Measurements from ENCODE around the gene LTB4R.
A peak's percentile ranks its signal among the peaks of the same experiment; 100 is the strongest.
"Not testable (repeated sequence)": the region's sequence is repeated elsewhere in the genome, so short reads cannot be mapped to it uniquely, and the experiment has no call there.

The LTB4R gene

GRCh38 chr14:24325041-24325530 lies 13.8 kb downstream of the LTB4R start:
- no peak for DNase-seq

GRCh38 chr14:24325963-24326362 lies 14.7 kb downstream of the LTB4R start:
- DNase-seq = no peak

GRCh38 chr14:24327303-24327702 lies 16.0 kb downstream of the LTB4R start:
- DNase-seq = no peak

- DNase-seq = not testable (repeated sequence)
These were observed 16.6 kb downstream of the LTB4R start for GRCh38 chr14:24327914-24328313.

- DNase-seq = no peak
These were observed 17.9 kb downstream of the LTB4R start for GRCh38 chr14:24329073-24329663.

- DNase-seq = no peak
These were observed 18.4 kb downstream of the LTB4R start for GRCh38 chr14:24329736-24330135.

- DNase-seq = no peak
These were observed 19.8 kb downstream of the LTB4R start for GRCh38 chr14:24330973-24331674.

- no peak for DNase-seq
These were observed 20.5 kb downstream of the LTB4R start for GRCh38 chr14:24331731-24332267.

GRCh38 chr14:24332268-24332993 lies 21.1 kb downstream of the LTB4R start:
- DNase-seq = peak in 1 of 2 experiments; percentile 60

DNA sequence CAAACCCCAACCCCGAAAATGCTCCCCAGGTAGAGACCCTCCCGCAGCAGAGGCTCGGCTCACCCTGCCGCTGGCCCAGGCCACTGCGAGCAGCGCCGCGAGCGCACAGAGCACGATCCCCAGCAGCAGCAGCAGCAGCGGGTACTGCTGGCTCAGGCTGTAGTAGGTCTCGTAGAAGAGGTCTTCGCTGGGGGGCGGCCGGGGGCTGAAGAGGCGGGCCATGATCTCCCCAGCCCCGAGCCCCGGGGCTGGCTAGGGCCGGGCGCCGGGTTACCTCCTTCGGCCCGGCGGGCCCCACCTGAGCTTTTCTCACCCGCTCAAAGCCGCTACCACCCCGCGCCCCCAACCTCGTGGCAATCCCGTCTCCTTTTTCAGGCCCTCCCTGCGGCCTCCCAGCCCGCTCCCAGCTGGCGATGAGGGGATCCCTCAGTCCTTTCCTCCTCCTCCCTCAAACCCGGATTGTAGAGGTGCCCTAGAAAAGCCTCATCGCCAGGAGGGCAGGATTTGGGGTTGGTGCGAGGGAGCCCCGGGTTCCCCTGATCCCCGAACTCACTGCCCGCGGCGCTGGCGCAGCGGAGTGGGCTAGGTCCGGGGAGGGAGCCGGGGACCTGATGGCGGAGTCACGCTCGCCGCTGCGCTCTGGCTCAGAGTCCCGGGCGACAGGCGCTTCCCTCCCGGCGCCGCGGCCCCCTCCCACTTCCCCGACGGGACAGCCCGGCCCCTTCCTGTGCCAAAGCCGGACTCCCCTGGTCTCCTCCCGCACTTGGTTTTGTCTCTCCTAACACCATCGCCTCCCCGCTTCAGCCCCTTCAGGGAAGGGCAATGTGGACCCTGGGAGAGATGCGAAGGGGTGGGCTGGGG lies 23.4 kb downstream of the LTB4R start, which contains the start of gene ADCY4:
TSS of gene ADCY4 (minus strand) at position 641 of the 861 bp plus-strand sequence. CDS start at position 222, 419 bp downstream.
- no peak for DNase-seq

DNA sequence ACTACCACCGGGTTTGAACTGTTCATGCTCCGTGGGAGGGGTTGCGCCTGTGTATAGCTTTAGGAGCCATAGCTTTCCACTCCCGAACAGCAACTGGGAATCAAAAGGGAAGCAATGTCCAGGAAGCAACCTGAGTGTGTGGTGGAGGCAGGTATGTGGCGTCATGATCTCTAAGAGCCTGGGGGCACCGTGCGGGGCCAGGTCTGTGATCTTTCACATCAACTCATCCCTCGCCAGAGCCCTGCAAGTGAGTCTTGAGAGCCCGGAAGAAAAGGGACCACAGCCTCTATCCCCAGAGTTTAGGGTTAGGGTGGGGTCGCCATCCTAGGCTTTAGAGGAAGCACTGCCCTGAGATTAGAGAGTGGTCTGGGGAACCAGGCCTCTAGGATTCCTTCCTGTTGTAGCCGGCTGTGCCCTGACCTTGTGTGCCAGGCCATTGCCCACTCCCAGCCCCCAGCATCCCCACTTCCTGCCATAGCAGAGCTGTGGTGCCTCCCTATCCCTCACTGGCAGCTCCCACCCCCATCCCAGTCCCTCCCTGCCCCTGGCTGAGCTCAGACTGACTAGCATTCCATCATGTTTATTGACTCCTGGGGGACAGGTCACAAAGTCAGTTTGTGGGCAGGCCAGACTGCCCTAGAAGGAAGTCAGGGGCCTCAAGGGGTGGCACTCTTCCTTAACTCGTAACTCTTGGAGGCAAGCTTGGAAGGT lies 24.3 kb downstream of the LTB4R start:
- DNase-seq = no peak

DNA sequence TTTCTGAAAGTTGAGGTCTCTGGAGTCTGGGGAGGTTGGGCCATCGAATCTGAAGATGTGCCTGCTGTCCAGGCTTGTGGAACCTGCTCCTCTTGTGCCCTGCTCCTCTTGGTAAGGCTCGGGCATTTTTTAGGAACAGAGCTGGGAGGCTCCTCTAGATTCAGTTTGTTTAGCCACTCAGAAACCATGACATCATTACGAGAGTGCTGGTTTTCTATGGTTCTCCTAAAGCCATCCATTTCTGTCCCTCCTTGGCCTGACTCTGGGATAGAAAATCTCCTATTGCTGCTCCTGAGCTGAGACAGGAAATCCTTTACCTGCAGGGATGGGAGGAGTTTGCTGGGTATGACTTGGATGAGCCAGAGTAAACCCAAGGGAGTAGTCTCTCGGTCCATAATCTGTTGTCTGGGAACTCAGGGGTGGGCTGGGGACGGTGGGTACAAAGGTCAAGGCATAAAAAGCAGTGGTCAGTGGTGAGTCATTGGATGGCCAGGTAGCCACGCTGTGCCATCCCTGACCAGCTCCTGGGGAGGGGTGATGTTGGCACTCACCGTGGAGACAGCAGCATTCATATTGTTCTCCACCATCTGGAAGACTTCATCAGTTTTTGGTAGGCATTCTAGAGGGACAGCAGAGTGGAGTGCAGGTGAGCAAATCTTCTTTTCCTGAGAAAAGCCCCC lies 26.0 kb downstream of the LTB4R start:
- no peak for DNase-seq

DNA sequence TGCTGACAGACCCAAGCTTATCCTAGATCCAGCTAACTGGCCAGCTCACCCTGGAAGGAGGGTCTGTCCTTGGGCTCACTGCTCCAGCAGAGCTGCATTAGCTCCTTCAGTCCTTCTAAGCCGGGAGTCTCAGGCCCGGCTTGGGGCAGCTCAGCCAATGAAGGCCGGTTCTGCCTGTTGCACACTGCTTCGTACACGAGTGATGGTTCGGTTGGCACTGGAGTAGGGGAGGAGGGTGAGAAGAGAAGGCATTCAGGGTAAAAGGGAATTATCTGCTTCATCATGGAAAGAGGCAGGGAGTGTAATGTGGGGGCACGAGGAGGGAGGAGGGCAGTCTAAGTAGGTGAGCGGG lies 26.5 kb downstream of the LTB4R start:
- DNase-seq = no peak

- no peak for DNase-seq
These were observed 27.5 kb downstream of the LTB4R start for GRCh38 chr14:24338843-24339242.

GRCh38 chr14:24339284-24340151 lies 28.2 kb downstream of the LTB4R start, which contains the start of gene RIPK3:
TSS of gene RIPK3 (minus strand) at chr14:24339991. CDS start at chr14:24339826, 165 bp downstream.
- DNase-seq = no peak

GRCh38 chr14:24340606-24341005 lies 29.3 kb downstream of the LTB4R start:
- no peak for DNase-seq

GRCh38 chr14:24342889-24343288 lies 31.6 kb downstream of the LTB4R start:
- no peak for DNase-seq

DNA sequence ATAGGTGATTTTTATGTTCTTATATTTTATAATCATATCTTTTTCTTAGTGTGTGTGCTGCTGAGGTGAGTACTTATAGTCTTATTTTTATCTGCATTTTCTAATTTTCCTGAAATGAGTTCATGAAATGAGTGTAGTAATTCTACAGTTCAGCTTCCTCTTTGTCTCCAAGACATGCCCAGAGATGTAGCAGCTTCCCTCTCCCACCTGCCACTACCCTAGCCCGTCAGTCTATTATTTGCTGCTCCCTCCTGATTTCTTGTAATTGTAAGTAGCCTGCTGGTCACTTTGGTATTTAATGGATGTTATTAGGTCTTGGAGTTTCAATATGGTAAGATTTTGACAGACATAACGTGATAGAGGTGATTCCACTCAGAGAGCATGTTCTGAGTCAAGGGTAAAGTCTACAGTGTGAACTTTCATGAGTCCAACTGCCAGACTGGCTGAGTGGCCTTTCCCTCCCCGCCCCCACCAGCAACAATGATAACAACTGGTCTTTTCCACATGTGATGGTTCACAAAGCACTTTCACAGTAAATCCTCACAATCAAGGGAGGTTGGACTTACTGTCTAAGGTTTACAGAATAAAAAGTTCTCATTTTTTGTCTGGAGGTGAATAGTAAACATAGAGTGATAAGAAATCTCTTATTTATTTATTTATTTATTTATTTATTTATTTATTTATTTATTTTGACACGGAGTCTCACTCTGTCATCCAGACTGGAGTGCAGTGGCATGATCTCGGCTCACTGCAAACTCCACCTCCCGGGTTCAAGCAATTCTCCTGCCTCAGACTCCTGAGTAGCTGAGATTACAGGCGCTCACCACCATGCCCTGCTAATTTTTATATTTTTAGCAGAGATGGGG lies 32.7 kb downstream of the LTB4R start:
- DNase-seq = no peak

DNA sequence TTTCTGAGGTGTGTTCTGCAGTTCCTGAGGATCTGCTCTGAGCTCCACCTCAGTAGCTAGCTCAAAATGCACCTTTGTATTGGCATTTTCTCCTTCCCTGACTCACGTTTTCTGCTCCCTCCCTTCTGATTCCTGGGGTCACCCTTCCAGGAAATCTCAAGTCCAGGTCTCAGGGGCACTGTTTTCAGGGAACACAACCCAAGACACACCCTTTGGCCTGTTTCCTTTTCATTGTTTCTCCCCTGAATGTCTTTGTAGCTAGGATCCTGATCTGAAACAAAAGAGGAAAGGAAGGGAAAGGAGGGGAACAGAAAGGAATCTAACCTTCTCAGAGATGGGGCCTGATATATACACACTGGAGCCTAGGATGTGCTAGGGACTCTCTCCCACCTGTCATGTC lies 35.8 kb downstream of the LTB4R start:
- no peak for DNase-seq

All from NCI-H446 (cell line).